Suprapubic skin (tissue), 4 donors: ENCODE results near the gene AHSA1. TPM values are rescaled to one million over a fixed set of nuclear protein-coding genes. Genes with fewer than 3 reads are reported as not detected.

Experiments
- DNase-seq, 2 donors: peaks; one replicate each; pipeline ENCODE4 v3.0.0-alpha.2; 2019; ENCODE audit warnings: low spot score in 2 of 2
- H3K27ac ChIP-seq: fragments of 200-600 bp; sonication (generic); one replicate; pipeline ENCODE4 v1.5.1; 2019
- H3K27me3 ChIP-seq: fragments of 200-600 bp; sonication (generic); one replicate; pipeline ENCODE4 v1.5.1; 2019
- H3K36me3 ChIP-seq: fragments of 200-600 bp; sonication (generic); one replicate; pipeline ENCODE4 v1.5.1; 2019
- H3K4me1 ChIP-seq: fragments of 200-600 bp; sonication (generic); one replicate; pipeline ENCODE4 v1.5.1; 2019
- H3K4me3 ChIP-seq: fragments of 200-600 bp; sonication (generic); one replicate; pipeline ENCODE4 v1.5.1; 2019; ENCODE audit warnings: mild to moderate bottlenecking
- H3K9me3 ChIP-seq: fragments of 200-600 bp; sonication (generic); one replicate; pipeline ENCODE4 v1.5.1; 2019
- CTCF ChIP-seq, 2 donors: fragments of 200-600 bp in 1 of 2; fragments of 450-650 bp in 1 of 2; sonication (generic) in 1 of 2; IDR thresholded peaks; one replicate each; pipeline ENCODE4 v1.5.1; 2016 to 2019; ENCODE audit warnings: antibody characterized with exemption in 2 of 2, mild to moderate bottlenecking in 1 of 2, moderate library complexity in 1 of 2
- EP300 ChIP-seq: sonication (generic); formaldehyde crosslinking; IDR thresholded peaks from one replicate; pipeline ENCODE4 v1.6.1; 2017; ENCODE audit warnings: antibody characterized with exemption
- POLR2A ChIP-seq, 2 donors: fragments of 450-650 bp; IDR thresholded peaks; one replicate each; pipeline ENCODE4 v1.6.1; 2017; ENCODE audit warnings: antibody characterized with exemption in 2 of 2, mild to moderate bottlenecking in 2 of 2, moderate library complexity in 2 of 2
- POLR2AphosphoS5 ChIP-seq, 3 donors: sonication (generic); formaldehyde crosslinking; IDR thresholded peaks; one replicate each; pipeline ENCODE4 v1.6.1; 2017; ENCODE audit warnings: antibody characterized with exemption in 3 of 3
- WGBS: methylation state at CpG from one replicate; pipeline ENCODE4 v1.1.5; 2018; 5-methylcytosine and 5-hydroxymethylcytosine counted together
- total RNA-seq, 4 donors: library from RNA; depleted of rRNA; stranded (reverse); fragments of >200 nt; gene quantifications; one replicate each; pipeline ENCODE4 v1.1.0, GENCODE V29; 2016

The AHSA1 gene
- total RNA-seq, 4 donors from 2014 or later, result 62.8 to 124 (median 97.0) TPM

- no peak for TF ChIP-seq POLR2A (IDR thresholded peaks at IDR 0.05)
- no peak for TF ChIP-seq CTCF (IDR thresholded peaks at IDR 0.05)
- no peak for TF ChIP-seq POLR2AphosphoS5 (IDR thresholded peaks at IDR 0.05)
- TF ChIP-seq EP300, result no peak
- no peaks in the 10 kb centered on the region for H3K36me3 ChIP-seq
- 86% methylated on average over 8 of the region's 8 CpGs for WGBS
These were observed 32.6 kb downstream of the AHSA1 start for GRCh38 chr14:77490347-77490986.

GRCh38 chr14:77491056-77491455 is 33.2 kb downstream of the AHSA1 start:
- H3K27me3 ChIP-seq, result no peaks in the 10 kb centered on the region
- no peaks in the 10 kb centered on the region for H3K9me3 ChIP-seq
- no peak overlapping the region for H3K4me3 ChIP-seq
- no peak for DNase-seq
- H3K27ac ChIP-seq, result no peak overlapping the region
- no peaks in the 10 kb centered on the region for H3K36me3 ChIP-seq
- 84% methylated on average over 5 of the region's 5 CpGs for WGBS
- no peak for TF ChIP-seq EP300
- no peak for TF ChIP-seq CTCF (IDR thresholded peaks at IDR 0.05)
- TF ChIP-seq POLR2AphosphoS5 (IDR thresholded peaks at IDR 0.05), result no peak
- TF ChIP-seq POLR2A (IDR thresholded peaks at IDR 0.05), result no peak
- H3K4me1 ChIP-seq, result no peaks in the 10 kb centered on the region

More at GRCh38 chr14:77490347-77490986, 32.6 kb downstream of the AHSA1 start:
- Histone ChIP-seq H3K4me1 (no peaks in the 10 kb centered on the region), H3K27me3 (no peaks in the 10 kb centered on the region), H3K27ac (no peak overlapping the region), H3K4me3 (no peak overlapping the region), H3K9me3 (no peaks in the 10 kb centered on the region)
- no peak for DNase-seq

GRCh38 chr14:77495334-77495733 is 37.4 kb downstream of the AHSA1 start:
- no peak overlapping the region for H3K27ac ChIP-seq
- peaks cover 16% of the 10 kb centered on the region for H3K4me1 ChIP-seq
- H3K36me3 ChIP-seq, result no peaks in the 10 kb centered on the region
- H3K27me3 ChIP-seq, result peaks cover 26% of the 10 kb centered on the region
- H3K4me3 ChIP-seq, result no peak overlapping the region
- DNase-seq, result peak in 1 of 2 donors; percentile 15
- no peaks in the 10 kb centered on the region for H3K9me3 ChIP-seq
- WGBS, result 39% methylated on average over 7 of the region's 7 CpGs
- TF ChIP-seq POLR2AphosphoS5 (IDR thresholded peaks at IDR 0.05) (no peak), CTCF (IDR thresholded peaks at IDR 0.05) (no peak), POLR2A (IDR thresholded peaks at IDR 0.05) (no peak), EP300 (no peak)

- no peaks in the 10 kb centered on the region for H3K36me3 ChIP-seq
- no peaks in the 10 kb centered on the region for H3K9me3 ChIP-seq
- no peak within 1 kb of the TSS for H3K27ac ChIP-seq
- TF ChIP-seq POLR2A (IDR thresholded peaks at IDR 0.05), result no peak
- no peak for TF ChIP-seq EP300
- no peak for TF ChIP-seq CTCF (IDR thresholded peaks at IDR 0.05)
- TF ChIP-seq POLR2AphosphoS5 (IDR thresholded peaks at IDR 0.05), result no peak
- H3K4me1 ChIP-seq, result peaks cover 16% of the 10 kb centered on the region
- peak within 1 kb of the TSS; percentile 74 for H3K4me3 ChIP-seq
- WGBS, result 5% methylated on average over 33 of the region's 104 CpGs
- DNase-seq, result no peak
- peaks cover 26% of the 10 kb centered on the region for H3K27me3 ChIP-seq
These were observed 40.5 kb downstream of the AHSA1 start, which contains the start of gene ISM2 for GRCh38 chr14:77498120-77498979. Gene ISM2 (minus strand): TSS chr14:77498816. CDS start chr14:77498793, 23 bp downstream.

- DNase-seq, result no peak
- Histone ChIP-seq H3K27me3 (peaks cover 26% of the 10 kb centered on the region), H3K36me3 (no peaks in the 10 kb centered on the region), H3K4me1 (peaks cover 16% of the 10 kb centered on the region), H3K27ac (no peak overlapping the region), H3K9me3 (no peaks in the 10 kb centered on the region), H3K4me3 (peak overlapping the region; percentile 74)
- 6% methylated on average over 16 of the region's 53 CpGs for WGBS
- TF ChIP-seq POLR2A (IDR thresholded peaks at IDR 0.05), result no peak
- TF ChIP-seq EP300, result no peak
- TF ChIP-seq POLR2AphosphoS5 (IDR thresholded peaks at IDR 0.05), result no peak
- TF ChIP-seq CTCF (IDR thresholded peaks at IDR 0.05), result no peak
These were observed 41.2 kb downstream of the AHSA1 start for GRCh38 chr14:77498984-77499527.
